CD14-positive monocyte (primary cell): ENCODE data around the gene SPTBN1. TPM values are rescaled to one million over a fixed set of nuclear protein-coding genes. Genes with fewer than 3 reads are reported as not detected.
A peak's percentile ranks its signal among the peaks of the same experiment; 100 is the strongest.

Experiments
- DNase-seq, 3 donors: peaks; one replicate each; pipeline ENCODE4 v3.0.0-alpha.2; 2011 to 2022
- H2AFZ ChIP-seq: 2 replicates; pipeline ENCODE4 v1.6.0; 2012; ENCODE audit warnings: mild to moderate bottlenecking, low read depth, low read length, inconsistent platforms; ENCODE audit not compliant: insufficient read depth, poor library complexity, severe bottlenecking
- H3K27ac ChIP-seq, 2 donors: 1 replicate in 1 of 2; 2 replicates in 1 of 2; pipeline ENCODE4 v1.5.1; 2012 to 2013; ENCODE audit warnings: low read length in 2 of 2, control low read depth in 1 of 2, inconsistent platforms in 1 of 2, low read depth in 1 of 2, mild to moderate bottlenecking in 1 of 2
- H3K27me3 ChIP-seq, 2 donors: one replicate each; pipeline versions ENCODE4 v1.6.0 to v1.6.1; 2011 to 2013; ENCODE audit warnings: low read length in 2 of 2; ENCODE audit not compliant: control insufficient read depth in 2 of 2, insufficient read depth in 2 of 2
- H3K36me3 ChIP-seq, 2 donors: replicated peaks in 1 of 2; 1 replicate in 1 of 2; 2 replicates in 1 of 2; pipeline versions ENCODE4 v1.5.1 to v1.6.1; 2012 to 2013; ENCODE audit warnings: low read length in 2 of 2, control low read depth in 1 of 2, inconsistent platforms in 1 of 2, mild to moderate bottlenecking in 1 of 2; ENCODE audit not compliant: insufficient read depth in 2 of 2, control insufficient read depth in 1 of 2
- H3K4me1 ChIP-seq, 2 donors: 1 replicate in 1 of 2; 2 replicates in 1 of 2; pipeline versions ENCODE4 v1.5.1 to v1.6.1; 2012 to 2013; ENCODE audit warnings: low read length in 2 of 2, control low read depth in 1 of 2, inconsistent platforms in 1 of 2, mild to moderate bottlenecking in 1 of 2, moderate library complexity in 1 of 2; ENCODE audit not compliant: insufficient read depth in 2 of 2, control insufficient read depth in 1 of 2
- H3K4me2 ChIP-seq: replicated peaks from 2 replicates; pipeline ENCODE3; 2012; ENCODE audit warnings: low read length, moderate library complexity, mild to moderate bottlenecking; ENCODE audit not compliant: poor library complexity, severe bottlenecking; ENCODE audit errors: extremely low read depth
- H3K4me3 ChIP-seq, 3 experiments: fragments of 200-600 bp in 1 of 3; sonication (generic) in 1 of 3; replicated peaks in 1 of 3; 1 replicate in 2 of 3; 2 replicates in 1 of 3; pipeline ENCODE4 v1.5.1; 2011 to 2013; ENCODE audit warnings: low read length in 3 of 3, mild to moderate bottlenecking in 3 of 3, control low read depth in 2 of 3, low read depth in 2 of 3, inconsistent platforms in 1 of 3, moderate library complexity in 1 of 3
- H3K79me2 ChIP-seq: 2 replicates; pipeline ENCODE4 v1.6.0; 2012; ENCODE audit warnings: mild to moderate bottlenecking, control low read depth, inconsistent platforms, low read length, moderate library complexity; ENCODE audit not compliant: insufficient read depth
- H3K9ac ChIP-seq: 2 replicates; pipeline ENCODE4 v1.6.0; 2017; ENCODE audit warnings: low read length, mild to moderate bottlenecking; ENCODE audit not compliant: insufficient read depth, poor library complexity, severe bottlenecking
- H3K9me3 ChIP-seq, 2 donors: replicated peaks in 1 of 2; 1 replicate in 1 of 2; 2 replicates in 1 of 2; pipeline versions ENCODE4 v1.5.1 to v1.6.1; 2012 to 2013; ENCODE audit warnings: low read length in 2 of 2, control low read depth in 1 of 2; ENCODE audit not compliant: control insufficient read depth in 1 of 2, insufficient read depth in 1 of 2
- H4K20me1 ChIP-seq: 2 replicates; pipeline ENCODE4 v1.6.0; 2012; ENCODE audit warnings: mild to moderate bottlenecking, low read length, control low read depth, moderate library complexity; ENCODE audit not compliant: insufficient read depth
- H3K27ac Mint-ChIP-seq, 7 donors: one replicate each; pipeline ENCODE4 v1.8.0; 2020; ENCODE audit warnings: mild to moderate bottlenecking in 7 of 7, mixed read lengths in 7 of 7, moderate library complexity in 6 of 7, inconsistent platforms in 2 of 7
- H3K27me3 Mint-ChIP-seq, 3 donors: one replicate each; pipeline ENCODE4 v1.8.0; 2021 to 2022; ENCODE audit warnings: low read depth in 3 of 3, mild to moderate bottlenecking in 3 of 3, mixed read lengths in 3 of 3, moderate library complexity in 3 of 3, inconsistent platforms in 1 of 3
- H3K36me3 Mint-ChIP-seq, 2 donors: one replicate each; pipeline ENCODE4 v1.8.0; 2020; ENCODE audit warnings: mixed read lengths in 2 of 2, inconsistent platforms in 1 of 2, mild to moderate bottlenecking in 1 of 2
- H3K4me1 Mint-ChIP-seq: one replicate; pipeline ENCODE4 v1.8.0; 2020; ENCODE audit warnings: mild to moderate bottlenecking, mixed read lengths
- H3K4me3 Mint-ChIP-seq, 2 donors: one replicate each; pipeline ENCODE4 v1.8.0; 2020; ENCODE audit warnings: mild to moderate bottlenecking in 2 of 2, mixed read lengths in 2 of 2, moderate library complexity in 1 of 2
- H3K9me3 Mint-ChIP-seq, 7 donors: one replicate each; pipeline ENCODE4 v1.8.0; 2020 to 2022; ENCODE audit warnings: mixed read lengths in 7 of 7, mild to moderate bottlenecking in 6 of 7, moderate library complexity in 6 of 7, inconsistent platforms in 2 of 7
- WGBS: methylation state at CpG from one replicate; pipeline ENCODE4 v1.1.5; 2013; ENCODE audit warnings: missing lambda C conversion rate; ENCODE audit not compliant: insufficient coverage; 5-methylcytosine and 5-hydroxymethylcytosine counted together
- intact Hi-C, 2 donors: fragments of 100-400 bp; cut with micrococcal nuclease; formaldehyde crosslinking; loops; one replicate each; pipeline versions ENCODE4 v1.15.0 to v1.15.1; 2023
- polyA plus RNA-seq, 3 donors: library from polyadenylated mRNA; depleted of rRNA in 1 of 3; unstranded in 2 of 3; stranded (reverse) in 1 of 3; fragments of 300-500 nt in 2 of 3; fragments of >200 nt in 1 of 3; fragmentation: Illumina TruSeq in 2 of 3; gene quantifications; 1 replicate in 2 of 3; 2 replicates in 1 of 3; pipeline ENCODE4 v1.2.3, GENCODE V29; 2012 to 2021
- TF ChIP-seq, protein P1 (sequence below): fragments of 200-600 bp; IDR thresholded peaks from one replicate; pipeline ENCODE4 v1.8.0; 2022; ENCODE audit warnings: antibody characterized with exemption, mild to moderate bottlenecking

SPTBN1 gene
- polyA plus RNA-seq, 3 donors = 0.79 to 2.8 (median 1.7) TPM

DNA sequence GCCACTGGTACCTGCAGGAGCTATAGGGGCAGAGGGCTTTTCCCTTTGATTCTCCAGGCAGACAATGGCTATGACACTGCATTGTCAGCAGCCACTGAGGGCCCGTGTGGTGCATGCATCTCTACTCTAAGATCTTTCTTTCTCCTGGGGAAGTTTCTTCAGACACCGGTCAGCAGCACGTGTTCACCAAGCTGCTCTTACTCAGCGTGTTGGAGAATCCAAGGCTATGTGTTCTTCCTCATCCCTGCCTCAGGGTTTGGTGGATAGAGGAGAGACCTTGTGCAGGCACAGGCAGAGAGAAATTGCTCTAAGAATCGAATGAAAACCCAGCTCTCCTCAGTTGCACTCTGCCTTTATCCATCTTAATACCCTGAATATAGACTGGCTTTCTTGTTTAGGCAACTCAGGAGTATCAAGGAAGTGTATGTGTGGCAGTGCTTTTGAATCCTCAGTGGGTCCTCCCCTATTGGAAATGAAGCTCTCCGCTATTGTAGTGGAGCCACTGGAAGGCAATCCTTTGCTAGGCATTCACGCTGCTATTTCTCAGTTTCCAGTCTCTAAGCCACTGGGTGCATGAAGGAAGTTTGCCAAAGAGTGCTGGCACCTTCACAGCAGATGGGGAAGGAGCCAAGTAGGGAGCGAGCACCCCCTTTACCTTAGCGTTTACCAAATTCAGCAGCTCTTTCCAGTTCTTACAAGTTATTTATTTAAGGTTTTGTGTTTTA is 180.4 kb downstream of the SPTBN1 start:
- TF ChIP-seq, protein P1, sequence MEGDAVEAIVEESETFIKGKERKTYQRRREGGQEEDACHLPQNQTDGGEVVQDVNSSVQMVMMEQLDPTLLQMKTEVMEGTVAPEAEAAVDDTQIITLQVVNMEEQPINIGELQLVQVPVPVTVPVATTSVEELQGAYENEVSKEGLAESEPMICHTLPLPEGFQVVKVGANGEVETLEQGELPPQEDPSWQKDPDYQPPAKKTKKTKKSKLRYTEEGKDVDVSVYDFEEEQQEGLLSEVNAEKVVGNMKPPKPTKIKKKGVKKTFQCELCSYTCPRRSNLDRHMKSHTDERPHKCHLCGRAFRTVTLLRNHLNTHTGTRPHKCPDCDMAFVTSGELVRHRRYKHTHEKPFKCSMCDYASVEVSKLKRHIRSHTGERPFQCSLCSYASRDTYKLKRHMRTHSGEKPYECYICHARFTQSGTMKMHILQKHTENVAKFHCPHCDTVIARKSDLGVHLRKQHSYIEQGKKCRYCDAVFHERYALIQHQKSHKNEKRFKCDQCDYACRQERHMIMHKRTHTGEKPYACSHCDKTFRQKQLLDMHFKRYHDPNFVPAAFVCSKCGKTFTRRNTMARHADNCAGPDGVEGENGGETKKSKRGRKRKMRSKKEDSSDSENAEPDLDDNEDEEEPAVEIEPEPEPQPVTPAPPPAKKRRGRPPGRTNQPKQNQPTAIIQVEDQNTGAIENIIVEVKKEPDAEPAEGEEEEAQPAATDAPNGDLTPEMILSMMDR = no peak
- no peak for DNase-seq
- intact Hi-C loops = no loop called here
- no peak overlapping the region for H3K4me2 ChIP-seq
- peaks cover 25 to 70% of the 10 kb centered on the region in 2 donors for H3K36me3 ChIP-seq
- H3K9ac ChIP-seq = no peak overlapping the region
- Mint-ChIP-seq H3K27ac (peak overlapping the region in 1 of 7 donors; percentile 81), H3K36me3 (peaks cover 58 to 85% of the 10 kb centered on the region in 2 donors), H3K27me3 (peaks cover 0 to 2% (median 0%) of the 10 kb centered on the region in 3 donors), H3K4me3 (no peak overlapping the region), H3K9me3 (no peaks in the 10 kb centered on the region), H3K4me1 (peaks cover 8% of the 10 kb centered on the region)
- no peaks in the 10 kb centered on the region for H3K27me3 ChIP-seq
- H3K9me3 ChIP-seq = no peaks in the 10 kb centered on the region
- H3K79me2 ChIP-seq = no peaks in the 10 kb centered on the region
- WGBS = 94% methylated on average over 3 of the region's 9 CpGs
- H3K4me3 ChIP-seq = no peak overlapping the region
- H4K20me1 ChIP-seq = no peaks in the 10 kb centered on the region
- no peak overlapping the region for H2AFZ ChIP-seq
- H3K4me1 ChIP-seq = peaks cover 5 to 14% of the 10 kb centered on the region in 2 donors
- no peak overlapping the region for H3K27ac ChIP-seq

DNA sequence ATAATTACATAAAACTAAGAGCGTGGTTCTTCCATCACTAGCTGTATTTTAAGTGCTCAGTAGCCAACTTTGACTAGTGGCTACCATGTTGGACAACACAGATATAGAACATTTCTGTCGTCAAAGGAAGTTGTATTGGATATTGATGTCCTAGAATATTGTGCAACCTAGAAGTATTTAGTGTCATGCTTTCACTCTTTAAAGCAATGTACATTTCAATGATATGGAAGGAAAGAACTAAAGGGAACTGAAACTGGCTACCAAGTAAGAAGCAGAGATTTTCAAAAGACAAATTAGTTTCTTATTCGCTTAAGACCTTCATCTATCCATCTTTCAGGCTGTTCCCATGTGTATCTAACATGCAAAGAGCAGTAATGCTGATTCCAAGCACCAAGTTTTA is 182.0 kb downstream of the SPTBN1 start:
- H3K4me2 ChIP-seq = peak overlapping the region; percentile 17
- H3K79me2 ChIP-seq = no peaks in the 10 kb centered on the region
- Mint-ChIP-seq H3K36me3 (peaks cover 58 to 87% of the 10 kb centered on the region in 2 donors), H3K4me3 (no peak overlapping the region), H3K4me1 (peaks cover 8% of the 10 kb centered on the region), H3K27ac (peak overlapping the region in 3 of 7 donors; percentile 12 to 69 (median 28)), H3K9me3 (no peaks in the 10 kb centered on the region), H3K27me3 (peaks cover 0 to 2% (median 0%) of the 10 kb centered on the region in 3 donors)
- no CpG with 5 or more reads among the region's 3 CpGs for WGBS
- peak overlapping the region in 1 of 3 experiments; percentile 15 for H3K4me3 ChIP-seq
- H3K27me3 ChIP-seq = no peaks in the 10 kb centered on the region
- H3K36me3 ChIP-seq = peaks cover 20 to 67% of the 10 kb centered on the region in 2 donors
- H3K27ac ChIP-seq = peak overlapping the region in 1 of 2 donors; percentile 62
- peak; percentile 12 to 45 (median 37) for DNase-seq
- intact Hi-C loops = no loop called here
- H2AFZ ChIP-seq = no peak overlapping the region
- TF ChIP-seq, protein P1 = no peak
- H3K9me3 ChIP-seq = no peaks in the 10 kb centered on the region
- no peaks in the 10 kb centered on the region for H4K20me1 ChIP-seq
- H3K4me1 ChIP-seq = peaks cover 5 to 14% of the 10 kb centered on the region in 2 donors
- no peak overlapping the region for H3K9ac ChIP-seq
